ENCODE data around the gene SCRT2.
A peak's percentile ranks its signal among the peaks of the same experiment; 100 is the strongest.

Gene SCRT2

DNA sequence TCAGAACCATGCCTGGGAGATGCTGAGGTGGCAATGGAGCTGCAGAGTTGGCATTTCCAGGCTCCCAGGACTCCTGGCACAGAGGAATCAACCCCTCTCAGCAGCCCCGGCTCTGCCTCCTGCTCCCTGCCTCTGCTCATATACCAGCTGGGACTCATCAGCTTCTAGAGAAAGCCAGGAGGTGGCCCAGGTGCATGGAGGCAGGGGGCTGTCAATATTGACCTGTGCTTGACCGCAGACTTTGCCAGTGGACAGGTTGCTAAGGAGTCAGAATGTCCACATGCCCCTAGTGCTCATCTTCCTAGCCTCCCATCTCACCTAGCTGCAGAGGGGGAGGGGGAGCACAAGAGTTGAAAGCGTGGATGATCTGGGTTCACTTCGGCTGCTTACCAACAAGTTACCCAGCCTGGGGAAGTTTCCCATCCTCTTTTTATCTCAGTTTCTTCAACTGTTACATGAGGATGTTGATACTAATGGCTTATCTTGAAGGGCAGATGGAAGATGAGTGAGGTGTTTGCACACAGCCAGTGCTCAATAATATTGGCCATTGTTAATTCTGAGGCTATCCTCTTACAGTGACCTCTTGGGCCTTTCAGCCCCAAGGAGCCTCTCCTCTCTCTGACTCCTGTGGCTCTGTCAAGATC, 9.2 kb upstream of the SCRT2 start:
- no peak overlapping the region for H3K4me3 ChIP-seq (ENCODE audit: low read depth, low read length)
- TF ChIP-seq, protein P1, sequence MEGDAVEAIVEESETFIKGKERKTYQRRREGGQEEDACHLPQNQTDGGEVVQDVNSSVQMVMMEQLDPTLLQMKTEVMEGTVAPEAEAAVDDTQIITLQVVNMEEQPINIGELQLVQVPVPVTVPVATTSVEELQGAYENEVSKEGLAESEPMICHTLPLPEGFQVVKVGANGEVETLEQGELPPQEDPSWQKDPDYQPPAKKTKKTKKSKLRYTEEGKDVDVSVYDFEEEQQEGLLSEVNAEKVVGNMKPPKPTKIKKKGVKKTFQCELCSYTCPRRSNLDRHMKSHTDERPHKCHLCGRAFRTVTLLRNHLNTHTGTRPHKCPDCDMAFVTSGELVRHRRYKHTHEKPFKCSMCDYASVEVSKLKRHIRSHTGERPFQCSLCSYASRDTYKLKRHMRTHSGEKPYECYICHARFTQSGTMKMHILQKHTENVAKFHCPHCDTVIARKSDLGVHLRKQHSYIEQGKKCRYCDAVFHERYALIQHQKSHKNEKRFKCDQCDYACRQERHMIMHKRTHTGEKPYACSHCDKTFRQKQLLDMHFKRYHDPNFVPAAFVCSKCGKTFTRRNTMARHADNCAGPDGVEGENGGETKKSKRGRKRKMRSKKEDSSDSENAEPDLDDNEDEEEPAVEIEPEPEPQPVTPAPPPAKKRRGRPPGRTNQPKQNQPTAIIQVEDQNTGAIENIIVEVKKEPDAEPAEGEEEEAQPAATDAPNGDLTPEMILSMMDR (IDR thresholded peaks at IDR 0.05; ENCODE audit: control insufficient read depth, extremely low read depth, insufficient read depth) = no peak
- DNase-seq (ENCODE audit: low read depth) = no peak

DNA sequence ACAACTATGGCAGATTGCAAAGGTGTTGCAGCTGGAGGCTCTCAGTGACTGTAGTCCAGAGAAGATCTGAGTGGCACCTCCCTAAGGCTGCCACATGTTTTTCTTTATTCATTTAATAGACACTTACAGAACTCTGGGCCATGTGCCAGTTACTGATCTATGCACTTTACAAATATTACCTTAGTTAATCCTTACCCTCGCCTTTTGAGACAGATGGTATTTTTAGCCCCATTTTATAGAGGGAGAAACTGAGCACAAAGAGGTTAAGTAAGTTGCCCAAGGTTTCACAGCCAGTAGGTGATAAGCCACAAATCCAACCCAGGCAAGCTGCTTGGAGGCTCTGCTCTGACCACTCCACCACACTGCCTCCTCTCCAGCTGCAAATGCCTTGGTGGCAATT, 6.5 kb upstream of the SCRT2 start:
- TF ChIP-seq, protein P1 (IDR thresholded peaks at IDR 0.05; ENCODE audit: control insufficient read depth, extremely low read depth, insufficient read depth) = no peak
- peak; percentile 66 for DNase-seq (ENCODE audit: low read depth)

DNA sequence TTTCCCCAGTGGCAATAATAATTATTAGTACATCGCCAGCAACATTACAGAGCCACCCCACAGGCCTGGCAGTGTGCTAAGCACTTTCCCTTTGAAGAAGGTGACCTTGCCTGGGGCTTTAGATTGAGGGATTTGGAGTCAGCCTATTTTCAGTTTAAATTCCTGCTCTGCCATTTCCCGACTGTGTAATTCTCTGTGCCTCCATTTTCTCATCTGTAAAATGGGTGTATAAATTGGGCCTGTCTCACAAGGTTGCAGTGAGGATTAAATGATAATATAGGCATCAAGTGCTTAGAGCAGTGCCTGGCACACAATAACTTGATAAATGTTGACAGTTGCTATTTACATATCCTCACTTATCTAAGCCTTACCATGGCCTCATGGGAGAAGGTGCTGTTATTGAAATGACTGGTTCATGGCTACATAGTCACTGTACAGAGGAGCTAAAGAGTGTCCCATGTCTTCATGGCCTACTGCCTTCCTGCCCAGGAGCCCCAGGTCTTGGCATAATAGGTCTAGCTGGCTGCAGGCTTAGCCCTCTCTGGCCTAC, 5.1 kb upstream of the SCRT2 start:
- no peak for DNase-seq (ENCODE audit: low read depth)
- H3K4me3 ChIP-seq (ENCODE audit: low read depth, low read length) = no peak overlapping the region
- TF ChIP-seq, protein P1 (IDR thresholded peaks at IDR 0.05; ENCODE audit: control insufficient read depth, extremely low read depth, insufficient read depth) = no peak

More for the DNA sequence above, 6.5 kb upstream of the SCRT2 start:
- H3K4me3 ChIP-seq (ENCODE audit: low read depth, low read length) = no peak overlapping the region

DNA sequence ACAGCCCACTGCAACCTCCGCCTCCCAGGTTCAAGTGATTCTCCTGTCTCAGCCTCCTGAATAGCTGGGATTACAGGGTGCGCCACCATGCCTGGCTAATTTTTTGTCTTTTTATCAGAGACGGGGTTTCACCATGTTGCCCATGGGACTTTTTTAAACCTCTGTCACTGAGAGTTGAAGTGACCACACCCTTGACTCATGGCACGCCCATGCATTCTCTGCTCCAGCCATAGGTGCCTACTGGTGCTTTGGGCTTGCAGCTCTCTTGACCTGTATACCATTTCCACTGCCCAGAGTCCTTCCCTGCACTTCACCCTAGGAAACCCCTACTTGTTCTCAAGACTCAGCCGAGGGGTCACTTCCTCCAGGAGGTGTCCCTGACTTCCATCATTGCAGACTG, 2.4 kb upstream of the SCRT2 start:
- DNase-seq (ENCODE audit: low read depth) = no peak
- TF ChIP-seq, protein P1 (IDR thresholded peaks at IDR 0.05; ENCODE audit: control insufficient read depth, extremely low read depth, insufficient read depth) = no peak
- H3K4me3 ChIP-seq (ENCODE audit: low read depth, low read length) = no peak overlapping the region

DNA sequence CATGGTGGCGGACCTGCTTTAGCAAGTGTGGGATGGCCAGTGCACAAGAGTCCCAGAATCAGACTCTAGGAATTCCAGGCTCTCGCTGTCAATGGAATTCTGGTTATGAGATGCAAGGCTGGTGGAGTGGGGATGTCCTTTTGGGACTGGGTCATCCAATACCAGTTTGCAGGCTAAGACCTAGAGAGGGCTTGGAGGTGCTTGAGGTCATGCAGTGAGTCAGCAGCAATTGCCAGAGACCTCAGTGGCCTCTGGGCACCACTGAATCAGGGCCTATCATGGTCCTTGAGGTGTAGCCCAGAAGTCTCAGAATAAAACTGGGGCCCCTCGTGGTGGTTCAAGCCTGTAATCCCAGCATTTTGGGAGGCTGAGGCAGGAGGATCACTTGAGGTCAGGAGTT, 1.4 kb upstream of the SCRT2 start:
- TF ChIP-seq, protein P1 (IDR thresholded peaks at IDR 0.05; ENCODE audit: control insufficient read depth, extremely low read depth, insufficient read depth) = no peak
- DNase-seq (ENCODE audit: low read depth) = no peak
- H3K4me3 ChIP-seq (ENCODE audit: low read depth, low read length) = no peak overlapping the region

DNA sequence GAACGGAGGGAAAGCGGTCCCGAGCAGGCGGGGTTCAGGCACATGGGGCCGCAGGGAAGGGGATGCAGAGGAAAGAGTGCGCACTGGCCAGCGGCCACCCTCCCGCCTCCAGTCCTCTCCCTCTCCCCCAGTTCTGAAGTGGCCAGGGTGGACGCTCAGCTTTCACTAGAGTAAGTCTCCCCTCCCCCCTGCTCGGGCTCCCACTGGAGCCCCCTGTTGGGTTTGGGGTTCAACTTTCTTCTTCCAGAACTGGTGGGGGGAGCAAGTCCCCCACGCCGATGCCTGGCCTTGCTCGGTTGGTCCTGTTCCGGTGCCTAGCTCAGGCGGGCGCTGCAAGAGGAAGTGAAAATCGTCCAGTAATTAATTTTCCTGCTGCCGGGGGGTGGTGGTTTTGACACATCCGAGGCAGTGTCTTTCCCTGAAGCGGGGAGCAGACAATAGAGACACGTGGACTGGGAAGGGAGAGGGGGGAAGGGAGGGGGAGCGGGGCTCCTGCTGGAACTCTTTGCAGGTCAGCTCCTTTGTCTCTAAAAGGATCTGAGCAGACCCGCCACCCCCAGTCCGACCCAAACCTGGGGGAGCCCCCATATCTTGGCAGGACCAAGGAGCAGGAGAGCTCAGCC, 824 bp upstream of the SCRT2 start:
- no peak overlapping the region for H3K4me3 ChIP-seq (ENCODE audit: low read depth, low read length)
- no peak for DNase-seq (ENCODE audit: low read depth)
- TF ChIP-seq, protein P1 (IDR thresholded peaks at IDR 0.05; ENCODE audit: control insufficient read depth, extremely low read depth, insufficient read depth) = no peak

Measured in LNCaP clone FGC (cell line).